Neuron (in vitro differentiated cells): Measurements from ENCODE around the gene MUC6.
"Not testable (repeated sequence)": the region's sequence is repeated elsewhere in the genome, so short reads cannot be mapped to it uniquely, and the experiment has no call there.

Source experiments
- H2AFZ ChIP-seq: one replicate; pipeline ENCODE4 v1.6.1; 2013; ENCODE audit warnings: low read depth, mild to moderate bottlenecking, inconsistent platforms, low read length, moderate library complexity
- H3K27me3 ChIP-seq: one replicate; pipeline ENCODE4 v1.6.1; 2013; ENCODE audit warnings: low read length; ENCODE audit not compliant: insufficient read depth
- H3K36me3 ChIP-seq: one replicate; pipeline ENCODE4 v1.6.1; 2013; ENCODE audit warnings: low read length; ENCODE audit not compliant: insufficient read depth
- H3K4me1 ChIP-seq: one replicate; pipeline ENCODE4 v1.6.1; 2013; ENCODE audit warnings: low read length; ENCODE audit not compliant: insufficient read depth
- H3K4me3 ChIP-seq: 2 replicates; pipeline ENCODE4 v1.5.1; 2013; ENCODE audit warnings: mild to moderate bottlenecking, low read length, moderate library complexity
- H3K9me3 ChIP-seq: one replicate; pipeline ENCODE4 v1.6.1; 2013; ENCODE audit warnings: low read length

Gene MUC6

DNA sequence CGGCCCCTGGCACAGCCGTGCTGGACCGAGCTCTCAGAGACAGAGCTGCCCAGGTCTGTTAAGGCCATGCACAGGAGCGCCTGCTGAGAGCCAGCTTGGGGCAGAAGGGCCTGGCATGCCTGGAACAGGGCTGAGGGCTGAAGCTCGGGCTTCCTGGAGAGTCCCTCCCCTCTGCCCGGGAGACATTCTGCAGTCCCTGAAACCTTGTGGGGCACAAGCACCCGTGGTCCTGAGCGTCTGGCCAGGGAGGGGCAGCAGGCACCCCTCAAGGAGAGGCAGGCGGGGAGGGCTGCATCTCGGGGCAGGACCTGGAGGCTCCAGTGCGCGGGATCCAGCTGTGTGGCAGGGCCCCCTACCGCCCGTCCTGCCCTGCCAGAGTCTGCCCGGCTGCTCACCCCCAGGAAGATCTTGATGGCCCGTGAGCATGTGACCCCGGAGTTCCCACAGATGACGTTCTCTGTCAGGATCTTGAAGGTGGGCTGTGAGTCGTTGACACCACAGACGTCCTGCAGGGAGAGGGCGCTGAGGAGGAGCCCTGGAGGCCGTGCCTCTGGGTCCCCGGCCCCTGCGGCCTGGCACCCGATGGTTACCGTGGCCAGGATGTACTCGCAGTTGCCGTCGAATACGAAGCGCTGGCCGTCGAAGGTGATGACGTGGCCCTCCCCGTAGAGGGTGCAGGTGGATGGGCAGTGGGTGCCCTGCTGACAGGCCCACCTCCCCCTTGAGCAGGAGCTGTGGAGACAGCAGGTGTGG is 10.9 kb downstream of the MUC6 start:
- H3K4me3 ChIP-seq = no peak overlapping the region
- H3K4me1 ChIP-seq = no peaks in the 10 kb centered on the region
- no peaks in the 10 kb centered on the region for H3K9me3 ChIP-seq
- H2AFZ ChIP-seq = no peak overlapping the region
- H3K36me3 ChIP-seq = no peaks in the 10 kb centered on the region
- no peaks in the 10 kb centered on the region for H3K27me3 ChIP-seq

DNA sequence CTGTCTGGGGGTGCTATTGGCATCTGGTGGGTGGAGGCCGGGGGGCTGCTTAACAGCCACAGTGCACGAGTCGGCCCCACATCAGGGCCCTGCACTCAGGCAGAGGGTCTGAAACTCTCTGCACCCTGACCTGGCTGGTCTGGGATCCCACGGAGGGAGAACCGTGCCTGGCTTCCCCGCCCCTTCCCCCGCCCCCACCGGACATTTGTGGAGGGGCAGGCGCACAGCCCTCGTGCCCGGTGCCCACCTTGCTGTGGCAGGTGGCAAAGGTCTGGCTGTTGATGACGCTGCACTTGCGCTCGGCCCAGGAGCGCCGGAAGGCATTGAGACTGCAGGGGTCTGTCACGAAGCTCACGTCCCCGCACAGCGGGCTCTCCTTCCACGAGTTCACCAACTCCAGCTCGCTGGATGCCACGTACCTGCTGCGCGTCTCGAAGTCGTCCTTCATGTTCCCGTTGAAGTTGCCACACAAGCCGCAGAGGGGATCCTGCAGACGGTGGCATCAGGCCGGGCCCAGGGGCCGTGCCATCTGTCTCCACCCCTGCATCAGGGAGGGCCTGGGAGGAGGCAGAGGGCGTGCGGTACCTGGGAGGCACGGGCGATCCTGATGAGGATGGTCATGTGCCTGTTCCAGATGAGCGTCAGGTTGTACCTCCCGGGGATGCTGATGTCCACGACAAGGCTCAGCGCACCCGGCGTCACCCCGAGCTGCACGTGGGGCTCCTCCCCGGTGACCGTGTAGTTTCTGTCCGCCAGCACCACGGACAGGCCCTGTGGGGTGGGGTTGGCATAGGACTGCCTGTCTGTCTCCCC is 11.7 kb downstream of the MUC6 start:
- Histone ChIP-seq H3K4me1 (no peaks in the 10 kb centered on the region), H2AFZ (no peak overlapping the region), H3K27me3 (no peaks in the 10 kb centered on the region), H3K36me3 (no peaks in the 10 kb centered on the region), H3K9me3 (no peaks in the 10 kb centered on the region), H3K4me3 (no peak overlapping the region)

DNA sequence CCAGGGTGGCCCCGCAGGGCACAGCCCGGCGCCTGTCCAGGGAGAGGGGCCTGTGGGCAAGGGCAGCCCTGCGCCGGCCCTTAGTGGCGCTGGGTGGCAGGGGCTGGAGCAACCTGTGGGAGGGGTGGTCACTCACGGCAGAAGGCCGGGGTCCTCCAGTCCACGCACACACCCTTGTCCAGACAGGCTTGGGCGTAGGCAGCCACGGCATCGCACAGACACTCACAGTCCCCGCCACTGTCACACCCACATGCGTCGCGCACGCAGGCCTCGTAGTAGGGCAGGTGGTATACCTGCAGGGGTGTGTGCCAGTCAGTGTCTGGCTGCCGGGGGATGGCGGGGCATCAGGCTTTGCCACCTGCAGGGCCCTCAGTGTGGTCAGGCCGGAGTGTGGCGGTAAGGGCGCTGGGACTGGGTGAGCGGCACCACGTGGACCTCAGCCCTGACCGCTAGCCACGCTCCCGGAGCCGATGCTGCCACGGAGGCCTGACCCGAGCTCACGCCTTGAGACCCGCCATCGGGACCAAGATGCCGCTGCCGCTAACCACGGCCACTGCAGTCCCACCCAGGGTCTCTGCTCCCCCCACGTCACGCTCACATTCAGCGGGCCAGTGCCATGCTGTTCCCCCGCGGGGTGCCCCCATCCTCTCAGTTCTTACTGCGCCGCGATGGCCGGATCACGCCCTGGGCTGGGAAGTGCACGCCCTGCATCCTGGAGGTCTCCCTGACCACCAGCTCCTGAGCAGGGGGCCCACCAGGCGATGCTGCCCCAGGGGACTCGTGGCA is 12.5 kb downstream of the MUC6 start:
- Histone ChIP-seq H3K9me3 (no peaks in the 10 kb centered on the region), H2AFZ (no peak overlapping the region), H3K36me3 (no peaks in the 10 kb centered on the region), H3K4me1 (no peaks in the 10 kb centered on the region), H3K27me3 (no peaks in the 10 kb centered on the region), H3K4me3 (no peak overlapping the region)

DNA sequence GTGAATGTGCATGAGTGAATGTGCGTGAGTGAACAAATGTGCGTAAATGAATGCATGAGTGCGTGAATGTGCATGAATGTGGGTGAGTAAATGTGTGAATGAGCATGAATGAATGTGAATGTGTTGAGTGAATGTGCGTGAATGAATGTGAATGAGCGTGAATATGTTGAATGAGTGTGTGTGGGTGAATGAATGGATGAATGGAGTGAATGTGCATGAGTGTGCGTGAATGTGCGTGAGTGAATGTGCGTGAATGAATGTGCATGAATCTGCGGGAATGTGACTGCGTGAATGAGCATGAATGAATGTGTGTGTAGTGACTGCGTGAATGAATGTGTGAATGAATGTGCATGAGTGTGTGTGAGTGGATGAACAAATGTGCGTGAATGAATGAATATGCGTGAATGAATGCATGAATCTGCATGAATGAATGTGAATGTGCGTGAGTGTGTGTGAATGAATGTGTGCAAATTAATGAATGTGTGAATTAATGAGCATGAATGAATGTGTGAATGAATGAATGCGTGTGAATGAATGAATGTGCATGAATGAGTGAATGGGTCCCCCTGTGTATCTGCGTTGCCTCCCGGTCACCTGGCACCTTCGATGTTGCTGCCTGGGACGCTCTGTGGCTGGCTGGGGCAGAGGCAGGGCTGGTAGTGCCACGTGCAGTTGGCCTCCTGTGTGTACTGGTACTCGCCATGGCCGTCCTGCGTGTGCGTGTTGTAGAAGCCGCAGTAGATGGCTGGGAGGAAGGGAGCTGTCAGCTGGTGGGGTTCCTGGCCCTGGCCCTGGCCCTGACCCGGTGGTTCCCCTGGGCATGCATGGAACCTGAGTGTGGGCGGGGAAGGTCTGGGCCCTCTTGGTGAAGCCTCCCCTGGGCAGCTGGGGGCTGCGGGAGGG is 13.4 kb downstream of the MUC6 start:
- H3K9me3 ChIP-seq = no peaks in the 10 kb centered on the region
- no peak overlapping the region for H2AFZ ChIP-seq
- H3K4me1 ChIP-seq = no peaks in the 10 kb centered on the region
- no peaks in the 10 kb centered on the region for H3K36me3 ChIP-seq
- H3K27me3 ChIP-seq = no peaks in the 10 kb centered on the region
- H3K4me3 ChIP-seq = no peak overlapping the region

DNA sequence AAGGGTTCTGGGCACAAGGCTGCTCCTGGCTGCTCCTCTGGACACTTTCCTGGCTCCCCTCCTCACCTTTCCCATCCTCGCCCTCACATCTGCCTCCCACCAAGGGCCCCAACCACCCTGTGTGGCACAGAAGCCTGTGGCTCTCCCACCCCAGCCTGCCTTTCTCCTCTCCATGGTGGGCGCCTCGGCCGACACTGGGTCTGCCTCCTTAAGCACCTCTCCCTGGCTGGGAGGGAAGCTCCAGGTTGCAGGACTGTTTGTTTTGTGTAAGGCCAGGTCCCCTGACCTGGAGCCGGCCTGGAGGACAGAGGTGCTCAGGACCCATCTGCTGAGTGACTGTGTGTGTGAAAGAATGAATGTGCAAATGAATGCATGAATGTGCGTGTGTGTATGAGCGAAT is 14.1 kb downstream of the MUC6 start:
- Histone ChIP-seq H3K4me1 (no peaks in the 10 kb centered on the region), H3K36me3 (no peaks in the 10 kb centered on the region), H3K4me3 (no peak overlapping the region), H3K9me3 (peaks cover 3% of the 10 kb centered on the region), H3K27me3 (no peaks in the 10 kb centered on the region), H2AFZ (no peak overlapping the region)

DNA sequence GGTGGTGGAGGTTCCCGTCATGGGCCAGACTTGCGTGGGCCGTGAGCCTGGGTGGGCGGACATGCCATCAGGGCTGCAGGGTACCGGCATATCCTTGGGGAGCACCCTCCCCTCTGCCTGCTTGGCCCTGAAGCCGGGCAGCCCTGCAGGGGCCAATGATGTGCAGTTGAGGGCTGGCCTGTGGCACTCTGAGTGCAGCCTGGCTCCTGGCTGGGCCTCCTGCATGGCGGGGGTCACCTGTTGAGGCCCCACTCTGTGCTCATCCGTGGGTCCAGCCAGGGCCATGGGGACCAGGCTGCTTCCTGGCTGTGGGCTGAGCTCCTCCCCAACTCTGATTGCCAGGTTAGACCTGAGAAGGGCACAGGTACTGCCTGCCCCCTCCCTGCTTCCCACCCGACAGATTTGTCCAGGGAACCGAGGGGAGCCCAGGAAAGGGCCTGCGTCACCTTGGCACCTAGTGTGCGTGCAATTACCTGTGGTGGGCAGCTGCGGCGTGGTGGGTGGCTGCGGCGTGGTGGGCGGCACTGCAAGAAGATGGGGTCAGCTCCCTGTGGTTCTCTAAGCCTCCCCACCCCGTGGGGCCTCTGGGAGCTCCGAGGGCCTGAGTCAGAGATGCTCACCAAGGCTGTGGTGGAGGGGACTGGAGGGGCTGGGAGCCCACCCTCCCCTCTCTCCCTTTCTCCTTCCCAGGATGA is 16.2 kb downstream of the MUC6 start:
- Histone ChIP-seq H2AFZ (no peak overlapping the region), H3K4me3 (no peak overlapping the region), H3K27me3 (no peaks in the 10 kb centered on the region), H3K9me3 (peaks cover 8% of the 10 kb centered on the region), H3K4me1 (no peaks in the 10 kb centered on the region), H3K36me3 (no peaks in the 10 kb centered on the region)

DNA sequence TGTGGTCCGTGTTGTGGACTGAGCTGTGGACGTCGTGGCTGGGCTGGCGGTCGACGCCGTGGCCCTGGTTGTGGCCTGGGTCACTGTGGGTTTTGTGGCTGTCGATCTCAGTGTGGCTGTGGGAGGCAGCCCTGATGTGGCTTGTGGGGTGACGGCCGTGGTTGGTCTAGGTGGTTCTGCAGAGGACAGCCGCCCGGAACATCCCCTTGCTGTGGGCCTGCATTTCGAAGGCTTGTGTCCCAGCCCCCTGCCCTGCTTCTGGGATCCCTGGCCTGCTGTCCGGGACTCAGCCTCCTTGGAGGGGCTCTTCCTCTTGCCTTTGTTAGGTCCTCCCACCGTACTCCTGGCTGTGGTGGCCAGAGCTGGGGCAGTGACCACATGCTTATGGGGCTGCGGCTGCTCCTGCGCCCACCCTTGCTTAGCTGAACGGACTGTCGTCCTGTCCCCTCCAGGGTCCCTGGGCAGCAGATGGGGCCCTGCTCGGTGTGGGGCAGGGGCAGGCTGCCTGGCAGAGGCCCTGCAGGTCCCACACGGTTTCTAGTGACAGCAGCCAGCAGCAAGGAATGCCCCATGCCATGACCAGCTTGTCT is 17.1 kb downstream of the MUC6 start:
- Histone ChIP-seq H3K36me3 (no peaks in the 10 kb centered on the region), H3K9me3 (peaks cover 8% of the 10 kb centered on the region), H3K27me3 (no peaks in the 10 kb centered on the region), H3K4me3 (no peak overlapping the region), H3K4me1 (no peaks in the 10 kb centered on the region), H2AFZ (no peak overlapping the region)

DNA sequence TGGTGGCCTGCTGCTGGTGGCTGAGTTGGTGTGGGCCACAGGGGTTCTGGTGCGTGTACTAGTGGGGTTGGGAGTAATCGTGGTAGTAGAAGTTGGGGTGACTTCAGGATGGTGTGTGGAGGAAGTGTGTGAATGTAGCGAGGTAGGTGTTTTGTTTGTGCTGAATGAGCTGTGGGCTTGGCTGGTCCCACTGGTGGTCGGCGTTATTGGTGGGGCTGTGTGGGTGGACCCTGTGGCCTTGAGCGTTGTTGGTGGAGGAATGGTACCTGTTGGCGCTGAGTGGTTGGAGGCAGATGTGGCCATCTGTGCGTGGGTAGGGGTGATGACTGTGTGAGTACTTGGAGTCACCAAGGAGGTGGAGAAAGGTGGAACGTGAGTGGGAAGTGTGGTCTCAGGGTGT is 18.4 kb downstream of the MUC6 start:
- Histone ChIP-seq H3K4me1 (no peaks in the 10 kb centered on the region), H3K36me3 (no peaks in the 10 kb centered on the region)

DNA sequence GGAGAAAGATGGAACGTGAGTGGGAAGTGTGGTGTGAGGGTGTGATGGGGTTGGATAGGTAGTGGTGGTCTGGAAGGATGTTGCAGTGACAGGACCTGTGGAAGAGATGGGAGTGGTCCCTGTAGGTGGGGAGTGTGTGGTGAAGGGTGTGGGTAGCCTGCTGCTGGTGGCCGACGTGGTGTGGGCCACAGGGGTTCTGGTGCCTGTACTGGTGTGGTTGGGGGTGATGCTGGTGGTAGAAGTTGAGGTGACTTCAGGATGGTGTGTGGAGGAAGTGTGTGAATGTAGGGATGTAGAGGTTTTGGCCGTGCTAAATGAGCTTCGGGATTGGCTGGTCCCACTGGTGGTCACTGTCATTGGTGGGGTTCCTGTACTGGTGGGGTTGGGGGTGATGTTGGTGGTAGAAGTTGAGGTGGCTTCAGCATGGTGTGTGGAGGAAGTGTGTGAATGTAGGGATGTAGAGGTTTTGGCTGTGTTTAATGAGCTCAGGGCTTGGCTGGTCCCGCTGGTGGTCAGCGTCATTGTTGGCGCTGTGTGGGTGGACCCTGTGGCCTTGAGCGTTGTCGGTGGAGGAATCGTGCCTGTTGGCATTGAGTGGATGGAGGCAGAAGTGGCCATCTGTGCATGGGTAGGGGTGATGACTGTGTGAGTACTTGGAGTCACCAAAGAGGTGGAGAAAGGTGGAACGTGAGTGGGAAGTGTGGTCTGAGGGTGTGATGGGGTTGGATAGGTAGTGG is 19.1 kb downstream of the MUC6 start:
- peaks cover 8% of the 10 kb centered on the region for H3K9me3 ChIP-seq
- no peak overlapping the region for H2AFZ ChIP-seq
- H3K4me1 ChIP-seq = no peaks in the 10 kb centered on the region
- H3K27me3 ChIP-seq = no peaks in the 10 kb centered on the region
- H3K4me3 ChIP-seq = no peak overlapping the region
- no peaks in the 10 kb centered on the region for H3K36me3 ChIP-seq

More for the DNA sequence above, 18.4 kb downstream of the MUC6 start:
- no peak overlapping the region for H3K4me3 ChIP-seq
- no peaks in the 10 kb centered on the region for H3K27me3 ChIP-seq
- H3K9me3 ChIP-seq = peaks cover 8% of the 10 kb centered on the region
- H2AFZ ChIP-seq = no peak overlapping the region

DNA sequence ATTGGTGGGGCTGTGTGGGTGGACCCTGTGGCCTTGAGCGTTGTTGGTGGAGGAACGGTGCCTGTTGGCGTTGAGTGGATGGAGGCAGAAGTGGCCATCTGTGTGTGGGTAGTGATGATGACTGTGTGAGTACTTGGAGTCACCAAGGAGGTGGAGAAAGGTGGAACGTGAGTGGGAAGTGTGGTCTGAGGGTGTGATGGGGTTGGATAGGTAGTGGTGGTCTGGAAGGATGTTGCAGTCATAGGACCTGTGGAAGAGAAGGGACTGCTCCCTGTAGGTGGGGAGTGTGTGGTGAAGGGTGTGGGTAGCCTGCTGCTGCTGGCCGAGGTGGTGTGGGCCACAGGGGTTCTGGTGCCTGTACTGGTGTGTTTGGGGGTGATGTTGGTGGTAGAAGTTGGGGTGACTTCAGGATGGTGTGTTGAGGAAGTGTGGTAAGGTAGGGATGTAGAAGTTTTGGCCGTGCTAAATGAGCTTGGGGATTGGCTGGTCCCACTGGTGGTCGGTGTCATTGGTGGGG is 19.9 kb downstream of the MUC6 start:
- not testable (repeated sequence) for H3K4me1 ChIP-seq, H3K4me3 ChIP-seq, H2AFZ ChIP-seq, H3K9me3 ChIP-seq, H3K27me3 ChIP-seq, H3K36me3 ChIP-seq

DNA sequence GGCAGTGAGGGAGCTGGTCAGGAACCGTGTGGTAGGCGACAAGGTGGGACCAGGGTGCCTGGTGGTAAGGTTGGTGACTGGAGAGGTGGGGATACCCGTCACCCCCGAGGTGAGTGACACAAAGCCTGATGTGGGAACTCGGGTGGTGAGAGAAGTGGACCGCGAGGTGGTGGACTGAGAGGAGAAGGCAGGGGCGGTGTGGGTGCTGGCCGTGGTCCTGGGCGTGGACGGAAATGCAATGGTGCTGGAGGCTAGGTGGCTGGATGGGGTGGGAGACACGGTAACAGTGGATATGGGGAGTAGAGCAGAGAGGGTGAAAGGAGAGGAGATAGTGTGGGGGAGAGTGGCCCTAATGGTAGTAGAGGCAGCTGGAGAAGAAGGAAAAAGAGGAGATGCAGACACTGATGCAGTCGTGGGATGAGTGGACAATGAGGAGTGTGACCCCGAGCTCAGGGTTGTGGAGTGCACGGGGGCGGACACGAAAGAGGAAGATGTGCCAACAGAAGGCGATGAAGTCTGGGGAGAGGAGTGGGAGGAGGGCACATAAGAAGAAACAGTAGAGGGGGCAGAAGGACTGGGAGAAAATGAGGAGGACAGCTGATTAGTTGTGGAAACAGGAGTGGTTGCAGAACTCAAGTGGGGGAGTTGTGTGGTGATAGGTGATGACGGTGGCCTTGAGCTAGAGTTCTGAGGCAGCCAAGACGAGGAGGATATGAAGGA is 20.5 kb downstream of the MUC6 start:
- Histone ChIP-seq H2AFZ (no peak overlapping the region), H3K9me3 (peaks cover 8% of the 10 kb centered on the region)

More for the DNA sequence above, 20.5 kb downstream of the MUC6 start:
- Histone ChIP-seq H3K4me3 (no peak overlapping the region), H3K36me3 (peaks cover 12% of the 10 kb centered on the region), H3K27me3 (no peaks in the 10 kb centered on the region), H3K4me1 (no peaks in the 10 kb centered on the region)
